8988T (cell line): ENCODE data around the gene PLEKHG4B.
A peak's percentile ranks its signal among the peaks of the same experiment; 100 is the strongest.
"Not testable (repeated sequence)": the region's sequence is repeated elsewhere in the genome, so short reads cannot be mapped to it uniquely, and the experiment has no call there.

Experiments
- DNase-seq: peaks from one replicate; pipeline ENCODE4 v3.0.0; 2011

Gene PLEKHG4B, protein sequence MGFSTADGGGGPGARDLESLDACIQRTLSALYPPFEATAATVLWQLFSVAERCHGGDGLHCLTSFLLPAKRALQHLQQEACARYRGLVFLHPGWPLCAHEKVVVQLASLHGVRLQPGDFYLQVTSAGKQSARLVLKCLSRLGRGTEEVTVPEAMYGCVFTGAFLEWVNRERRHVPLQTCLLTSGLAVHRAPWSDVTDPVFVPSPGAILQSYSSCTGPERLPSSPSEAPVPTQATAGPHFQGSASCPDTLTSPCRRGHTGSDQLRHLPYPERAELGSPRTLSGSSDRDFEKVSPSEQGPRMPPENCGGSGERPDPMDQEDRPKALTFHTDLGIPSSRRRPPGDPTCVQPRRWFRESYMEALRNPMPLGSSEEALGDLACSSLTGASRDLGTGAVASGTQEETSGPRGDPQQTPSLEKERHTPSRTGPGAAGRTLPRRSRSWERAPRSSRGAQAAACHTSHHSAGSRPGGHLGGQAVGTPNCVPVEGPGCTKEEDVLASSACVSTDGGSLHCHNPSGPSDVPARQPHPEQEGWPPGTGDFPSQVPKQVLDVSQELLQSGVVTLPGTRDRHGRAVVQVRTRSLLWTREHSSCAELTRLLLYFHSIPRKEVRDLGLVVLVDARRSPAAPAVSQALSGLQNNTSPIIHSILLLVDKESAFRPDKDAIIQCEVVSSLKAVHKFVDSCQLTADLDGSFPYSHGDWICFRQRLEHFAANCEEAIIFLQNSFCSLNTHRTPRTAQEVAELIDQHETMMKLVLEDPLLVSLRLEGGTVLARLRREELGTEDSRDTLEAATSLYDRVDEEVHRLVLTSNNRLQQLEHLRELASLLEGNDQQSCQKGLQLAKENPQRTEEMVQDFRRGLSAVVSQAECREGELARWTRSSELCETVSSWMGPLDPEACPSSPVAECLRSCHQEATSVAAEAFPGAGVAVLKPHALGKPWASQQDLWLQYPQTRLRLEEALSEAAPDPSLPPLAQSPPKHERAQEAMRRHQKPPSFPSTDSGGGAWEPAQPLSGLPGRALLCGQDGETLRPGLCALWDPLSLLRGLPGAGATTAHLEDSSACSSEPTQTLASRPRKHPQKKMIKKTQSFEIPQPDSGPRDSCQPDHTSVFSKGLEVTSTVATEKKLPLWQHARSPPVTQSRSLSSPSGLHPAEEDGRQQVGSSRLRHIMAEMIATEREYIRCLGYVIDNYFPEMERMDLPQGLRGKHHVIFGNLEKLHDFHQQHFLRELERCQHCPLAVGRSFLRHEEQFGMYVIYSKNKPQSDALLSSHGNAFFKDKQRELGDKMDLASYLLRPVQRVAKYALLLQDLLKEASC (N-terminal part only)

GRCh38 chr5:91556-92263 is at the start of gene PLEKHG4B:
Gene PLEKHG4B, plus strand, starts transcription at chr5:92168. Its CDS starts 64 bp downstream, at chr5:92232.
- peak; percentile 98 for DNase-seq

GRCh38 chr5:42250-42649 is 49.7 kb upstream of the PLEKHG4B start:
- peak; percentile 27 for DNase-seq

DNA sequence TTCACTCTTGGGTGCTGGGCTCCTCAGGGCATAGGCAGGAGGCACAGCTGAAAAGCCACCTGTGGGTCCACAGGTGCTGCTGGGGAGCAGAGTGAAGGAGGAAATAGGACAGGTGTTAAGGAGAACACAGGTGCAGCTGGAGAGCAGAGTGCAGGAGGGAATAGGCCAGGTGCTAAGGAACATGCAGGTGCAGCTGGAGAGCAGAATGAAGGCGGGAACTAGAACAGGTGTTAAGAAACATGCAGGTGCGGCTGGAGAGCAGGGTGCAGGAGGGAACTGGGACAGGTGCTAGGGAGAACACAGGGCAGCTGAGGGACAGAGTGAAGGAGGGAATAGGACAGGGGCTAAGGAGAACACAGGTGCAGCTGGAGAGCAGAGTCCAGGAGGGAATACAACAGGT is 43.8 kb upstream of the PLEKHG4B start:
- no peak for DNase-seq

GRCh38 chr5:49530-49929 is 42.4 kb upstream of the PLEKHG4B start:
- DNase-seq: not testable (repeated sequence)

GRCh38 chr5:49953-50544 is 41.9 kb upstream of the PLEKHG4B start:
- DNase-seq: no peak

DNA sequence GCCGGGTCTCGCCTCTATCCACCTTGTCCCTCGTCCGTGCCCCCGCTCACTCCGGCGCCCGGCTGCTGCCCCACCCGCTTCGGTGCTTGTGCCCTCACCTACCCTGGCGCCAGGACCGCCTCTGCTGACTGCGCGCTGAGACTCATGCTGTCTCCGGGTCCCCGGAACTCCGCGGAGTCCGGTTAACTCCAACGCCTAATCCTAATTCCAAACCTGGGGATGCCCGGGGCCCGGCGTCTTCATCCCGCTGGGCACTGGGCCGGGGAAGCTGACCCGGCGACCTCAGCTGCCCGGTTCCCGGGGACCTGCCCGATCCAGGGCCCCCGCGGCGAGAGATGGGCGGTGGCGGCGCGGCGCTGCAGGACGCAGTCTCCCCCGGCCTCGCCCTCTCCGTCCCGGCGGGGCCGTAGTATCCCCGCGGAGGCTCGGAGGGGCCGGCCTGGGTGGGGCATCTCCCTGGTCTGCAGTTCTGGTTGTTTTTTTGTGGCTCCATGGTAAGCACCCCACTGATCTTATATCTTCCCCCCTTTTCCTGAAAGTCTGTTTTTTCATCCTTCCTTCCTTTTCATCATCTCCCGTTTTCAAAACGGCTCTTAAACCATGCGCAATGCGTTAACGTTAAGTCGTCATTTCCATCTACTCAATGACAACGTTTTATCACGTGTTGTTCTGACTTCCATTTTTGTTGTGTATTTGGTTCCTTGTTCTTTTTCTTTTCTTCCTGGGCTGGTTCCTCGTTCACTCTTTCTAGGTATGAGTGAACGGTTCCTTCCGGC is 41.1 kb upstream of the PLEKHG4B start:
- DNase-seq: no peak

DNA sequence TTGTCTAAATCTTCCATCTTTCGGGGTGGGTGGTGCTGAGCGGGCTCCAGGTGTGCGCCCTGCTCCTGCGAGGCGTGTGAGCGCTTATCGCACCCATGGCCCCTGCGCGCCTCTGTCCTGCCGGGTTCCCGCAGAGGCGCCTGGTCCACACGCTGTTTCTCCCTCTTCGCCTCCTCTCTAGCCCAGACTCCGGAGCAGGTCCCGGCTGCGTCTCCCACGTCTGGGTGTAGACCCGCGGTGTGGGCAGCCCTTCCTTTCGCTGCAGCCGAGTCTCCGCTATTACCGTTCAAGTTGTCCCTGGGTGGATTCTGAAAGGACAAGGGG is 40.5 kb upstream of the PLEKHG4B start:
- DNase-seq: no peak

DNA sequence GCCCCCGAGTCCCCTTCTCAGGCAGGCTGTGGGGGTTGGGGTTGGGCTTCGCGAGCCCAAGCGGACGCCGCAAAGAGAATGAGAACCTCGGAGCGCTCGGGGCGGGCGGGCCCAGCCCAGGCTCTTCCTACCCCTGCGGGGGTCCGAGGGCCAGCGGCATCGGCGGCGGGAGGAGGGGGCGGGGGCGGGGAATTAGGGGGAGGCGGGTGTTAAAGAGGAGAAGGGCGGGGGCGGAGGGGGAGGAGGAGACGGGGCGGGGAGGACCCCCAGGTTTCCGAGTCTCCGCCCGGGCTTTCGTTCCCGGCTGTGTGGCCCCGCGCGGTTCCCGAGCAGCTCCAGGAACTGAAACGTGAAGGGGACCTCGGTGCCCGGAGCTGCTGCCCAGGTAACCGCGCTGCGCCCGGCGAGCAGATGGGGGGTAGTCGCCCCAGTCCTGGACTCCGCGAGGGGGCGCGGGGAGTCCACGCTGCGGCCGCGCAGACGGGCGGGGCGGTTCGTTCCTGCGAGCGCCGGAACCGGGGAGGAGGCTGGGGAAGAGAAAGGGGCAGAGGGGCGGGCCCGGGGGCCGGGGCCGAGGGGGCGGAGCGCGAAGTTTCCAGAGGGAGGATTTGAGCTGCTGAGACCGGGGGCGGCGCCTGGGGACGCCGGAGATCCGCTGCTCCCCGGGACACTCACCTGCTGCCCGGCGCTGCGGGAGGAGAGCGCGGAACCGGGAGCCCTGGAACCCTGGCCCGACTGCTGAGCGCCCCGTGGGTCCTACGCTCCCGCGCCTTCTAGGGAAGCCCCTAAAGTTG is 38.4 kb upstream of the PLEKHG4B start:
- peak; percentile 96 for DNase-seq

DNA sequence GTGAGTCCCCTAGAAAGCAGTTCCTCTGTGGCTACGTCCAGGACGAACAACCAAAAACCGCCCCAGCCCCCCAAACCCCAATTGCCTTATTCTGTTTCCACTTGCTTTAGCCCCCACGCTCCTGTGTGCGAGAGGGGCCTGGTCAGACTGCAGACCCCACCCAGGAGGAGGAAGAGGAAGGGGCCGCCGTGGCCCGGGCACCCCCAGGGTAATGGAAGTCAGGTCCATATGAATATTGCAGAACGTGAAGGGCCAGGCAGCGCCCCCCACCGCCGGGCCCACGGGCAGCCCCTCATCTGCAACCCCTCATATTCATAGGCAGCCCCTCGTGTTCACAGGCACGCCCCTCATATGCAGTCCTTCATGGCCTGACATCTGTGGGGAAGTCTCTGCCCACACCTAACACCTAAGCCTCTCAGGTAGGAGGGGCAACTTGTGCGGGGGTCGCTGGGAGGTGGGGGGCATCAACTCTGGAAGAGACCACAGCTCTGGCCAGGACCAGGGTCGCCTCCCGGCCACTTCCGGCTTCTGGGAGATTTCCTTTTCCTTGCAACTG is 37.7 kb upstream of the PLEKHG4B start:
- DNase-seq: no peak

GRCh38 chr5:54876-55569 is 36.9 kb upstream of the PLEKHG4B start:
- DNase-seq: no peak

GRCh38 chr5:56561-57290 is 35.2 kb upstream of the PLEKHG4B start:
- DNase-seq: no peak

DNA sequence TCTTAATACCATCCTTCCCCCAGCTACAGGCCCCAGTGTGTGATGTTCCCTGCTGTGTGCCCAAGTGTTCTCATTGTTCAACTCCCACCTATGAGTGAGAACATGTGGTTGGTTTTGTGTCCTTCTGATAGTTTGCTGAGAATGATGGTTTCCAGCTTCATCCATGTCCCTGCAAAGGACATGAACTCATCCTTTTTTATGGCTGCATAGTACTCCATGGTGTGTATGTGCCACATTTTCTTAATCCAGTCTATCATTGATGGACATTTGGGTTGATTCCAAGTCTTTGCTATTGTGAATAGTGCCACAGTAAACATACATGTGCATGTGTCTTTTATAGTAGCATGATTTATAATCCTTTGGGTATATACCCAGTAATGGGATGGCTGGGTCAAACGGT is 31.7 kb upstream of the PLEKHG4B start:
- DNase-seq: not testable (repeated sequence)

GRCh38 chr5:70440-70839 is 21.5 kb upstream of the PLEKHG4B start:
- DNase-seq: no peak

- DNase-seq: peak; percentile 31
Observed at GRCh38 chr5:72316-73180, 19.4 kb upstream of the PLEKHG4B start.

DNA sequence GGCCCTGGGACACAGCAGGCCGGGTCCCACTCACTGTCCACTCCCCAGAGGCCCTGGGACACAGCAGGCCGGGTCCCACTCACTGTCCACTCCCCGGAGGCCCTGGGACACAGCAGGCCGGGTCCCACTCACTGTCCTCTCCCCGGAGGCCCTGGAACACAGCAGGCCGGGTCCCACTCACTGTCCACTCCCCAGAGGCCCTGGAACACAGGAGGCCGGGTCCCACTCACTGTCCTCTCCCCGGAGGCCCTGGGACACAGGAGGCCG is 18.9 kb upstream of the PLEKHG4B start:
- not testable (repeated sequence) for DNase-seq

DNA sequence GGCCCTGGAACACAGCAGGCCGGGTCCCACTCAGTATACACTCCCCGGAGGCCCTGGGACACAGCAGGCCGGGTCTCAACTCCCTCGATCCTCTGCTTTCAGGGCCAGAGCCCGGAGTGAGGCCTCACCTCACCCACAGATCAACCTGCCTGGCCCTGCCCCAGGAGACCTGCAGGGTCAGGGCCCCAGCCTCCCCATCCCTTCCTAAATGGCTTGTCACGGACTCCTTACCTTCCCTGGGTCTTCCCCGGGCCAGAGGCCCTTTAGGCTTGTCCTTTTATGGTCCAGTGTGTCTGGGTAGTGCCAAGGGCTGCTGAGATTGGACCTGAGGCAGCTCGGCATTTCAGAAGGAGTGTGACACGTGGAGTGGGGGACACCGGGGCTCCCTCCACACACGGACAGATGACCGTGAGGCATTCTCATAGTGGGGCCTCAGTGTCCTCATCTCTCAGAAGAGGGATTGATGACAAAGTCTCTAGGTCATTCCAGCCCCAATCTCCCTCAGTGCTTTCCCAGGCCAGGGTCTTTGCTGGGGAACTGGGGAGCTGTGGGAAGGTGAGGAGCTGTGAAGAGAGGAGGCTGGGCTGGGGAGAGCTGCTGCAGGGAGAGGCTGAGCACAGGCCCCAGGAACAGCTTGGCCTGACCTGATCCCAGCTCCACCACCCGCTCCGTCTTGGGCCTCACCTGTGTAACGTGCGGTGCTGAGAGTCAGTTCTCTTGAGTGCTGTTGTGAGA is 18.0 kb upstream of the PLEKHG4B start:
- DNase-seq: peak; percentile 43

- DNase-seq: peak; percentile 35
Observed at GRCh38 chr5:74503-75109, 17.4 kb upstream of the PLEKHG4B start.
